Activated CD8-positive, alpha-beta memory T cell treated with anti-CD3 and anti-CD28 coated beads, Interleukin-2, amount 50 U/mL, for 24 hours (primary cell): Measurements from ENCODE around the gene CALCR.

Source experiments
- DNase-seq: peaks from one replicate; pipeline ENCODE4 v3.0.0-alpha.2; 2020; ENCODE audit errors: extremely low read depth

Gene CALCR

GRCh38 chr7:93448176-93448575 is 126.3 kb downstream of the CALCR start:
- DNase-seq, result no peak

DNA sequence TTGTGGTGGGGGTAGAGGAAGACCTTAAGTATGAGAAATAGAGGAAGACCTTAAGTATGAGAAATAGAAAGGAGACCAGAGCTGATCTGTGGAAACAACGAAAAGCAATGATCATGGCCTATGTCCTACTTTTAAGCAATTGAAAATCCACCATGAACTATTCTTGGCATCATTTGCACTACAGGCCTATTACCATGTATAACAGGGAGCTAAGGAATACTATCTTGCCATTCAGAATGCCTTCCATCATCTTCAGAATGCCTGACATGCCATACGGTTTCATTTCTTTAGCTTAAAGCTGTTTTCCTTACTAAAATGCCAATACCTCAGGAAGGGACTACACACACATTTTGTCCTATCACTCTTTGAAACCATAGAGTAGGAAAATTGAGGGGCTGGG is 127.0 kb downstream of the CALCR start:
- no peak for DNase-seq

GRCh38 chr7:93442478-93443224 is 131.9 kb downstream of the CALCR start:
- no peak for DNase-seq

GRCh38 chr7:93435791-93436190 is 138.7 kb downstream of the CALCR start:
- no peak for DNase-seq

GRCh38 chr7:93432130-93432529 is 142.4 kb downstream of the CALCR start:
- no peak for DNase-seq

- no peak for DNase-seq
Measured at GRCh38 chr7:93430917-93431588, 143.5 kb downstream of the CALCR start.

DNA sequence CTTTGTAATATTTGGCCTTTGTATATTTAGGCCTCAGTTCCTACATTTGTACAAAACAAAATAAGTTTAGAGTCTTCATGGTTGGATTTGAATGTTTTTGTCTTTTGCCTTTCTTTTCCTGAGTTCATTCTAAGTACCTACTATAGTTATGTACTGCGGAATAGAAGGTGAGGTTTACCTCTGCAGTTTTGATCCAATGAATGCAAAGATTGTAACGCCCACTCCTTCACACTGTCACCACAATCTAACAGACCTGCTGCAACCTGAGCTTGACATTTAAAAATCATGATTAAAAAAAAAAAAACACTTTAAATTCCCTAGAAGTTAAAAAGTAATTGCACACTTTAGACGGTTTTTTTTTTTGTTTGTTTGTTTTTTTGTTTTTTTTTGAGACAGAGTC is 145.0 kb downstream of the CALCR start:
- DNase-seq, result no peak

GRCh38 chr7:93427107-93427506 is 147.4 kb downstream of the CALCR start:
- no peak for DNase-seq

DNA sequence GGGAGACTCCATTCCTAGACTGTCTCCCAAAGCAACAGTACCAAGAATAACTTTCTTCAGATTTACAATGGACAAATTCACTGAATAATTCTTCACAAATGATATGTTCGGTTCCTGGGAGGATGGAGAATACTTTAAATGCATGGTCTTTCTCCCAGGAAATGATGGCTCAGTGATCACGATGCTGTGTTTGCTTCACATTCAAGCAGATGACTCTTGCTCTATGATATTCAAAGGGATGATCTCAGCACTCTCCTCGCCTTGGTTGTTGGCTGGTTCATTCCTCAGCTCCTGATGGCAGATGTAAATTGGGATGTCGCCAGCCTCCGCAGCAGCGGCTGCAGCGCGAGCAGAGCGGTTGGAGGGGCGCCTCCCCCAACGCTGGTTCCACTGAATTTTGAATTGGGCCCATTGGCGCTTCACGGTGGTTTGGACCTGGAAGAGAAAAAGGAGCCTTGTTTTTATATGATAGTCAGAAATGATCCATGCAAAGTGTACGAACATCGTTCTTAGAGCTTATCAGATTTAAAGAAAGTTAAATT is 148.3 kb downstream of the CALCR start:
- no peak for DNase-seq

DNA sequence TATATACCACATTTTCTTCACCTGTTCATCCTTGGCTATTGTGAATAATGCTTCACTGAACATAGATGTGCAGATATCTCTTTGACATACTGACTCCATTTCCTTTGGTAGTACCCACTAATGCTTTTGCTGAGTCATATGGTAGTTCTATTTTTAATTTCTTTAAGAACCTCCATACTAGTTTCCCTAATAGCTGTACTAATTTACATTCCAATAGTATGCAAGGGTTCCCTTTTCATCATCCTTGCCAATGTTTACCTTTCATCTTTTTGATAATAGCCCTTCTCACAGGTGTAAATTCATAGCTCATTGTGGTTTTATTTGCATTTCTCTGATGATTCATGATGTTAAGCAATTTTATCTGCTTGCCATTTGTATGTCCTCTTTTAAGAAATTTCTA is 159.9 kb downstream of the CALCR start:
- DNase-seq, result no peak

DNA sequence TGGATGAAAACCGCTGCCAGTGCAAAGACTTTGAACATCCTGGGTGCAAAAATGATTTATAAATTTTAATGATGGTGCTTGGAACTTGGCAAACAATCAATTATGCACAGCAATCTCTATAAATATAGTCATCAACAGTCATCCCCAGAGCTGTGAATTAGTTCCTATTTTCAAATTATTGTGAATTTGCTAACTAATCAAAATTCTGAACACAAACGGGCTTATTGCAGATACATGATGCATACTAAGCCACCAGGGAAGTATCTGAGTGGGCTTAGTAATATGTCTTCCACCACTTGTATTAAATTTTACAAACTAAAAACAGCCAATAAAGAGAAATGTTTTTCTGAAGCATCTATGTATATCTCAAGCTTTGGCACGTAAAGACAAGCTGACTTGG is 165.2 kb downstream of the CALCR start:
- no peak for DNase-seq

- DNase-seq, result no peak
Measured at GRCh38 chr7:93407239-93407638, 167.3 kb downstream of the CALCR start.

GRCh38 chr7:93402944-93403343 is 171.6 kb downstream of the CALCR start:
- DNase-seq, result no peak

GRCh38 chr7:93399642-93400041 is 174.9 kb downstream of the CALCR start:
- no peak for DNase-seq

DNA sequence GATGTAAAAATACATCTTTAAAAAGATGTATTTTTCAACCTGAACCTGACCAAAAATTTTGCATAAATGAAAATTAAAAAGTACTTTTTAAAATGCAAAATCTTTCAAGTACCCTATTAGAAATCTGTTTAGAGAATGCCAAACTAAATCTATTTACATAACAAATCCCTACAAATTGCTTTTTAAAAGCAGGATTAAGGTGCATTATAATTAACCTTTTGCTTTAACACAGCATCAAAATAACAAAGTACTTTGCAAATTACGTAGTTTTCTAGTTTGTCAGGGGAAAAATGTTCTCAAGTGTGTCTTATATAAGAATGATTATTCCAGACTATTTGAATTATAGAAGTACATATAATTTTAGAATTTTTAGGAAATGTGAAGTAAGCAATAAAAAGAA is 181.5 kb downstream of the CALCR start:
- no peak for DNase-seq

DNA sequence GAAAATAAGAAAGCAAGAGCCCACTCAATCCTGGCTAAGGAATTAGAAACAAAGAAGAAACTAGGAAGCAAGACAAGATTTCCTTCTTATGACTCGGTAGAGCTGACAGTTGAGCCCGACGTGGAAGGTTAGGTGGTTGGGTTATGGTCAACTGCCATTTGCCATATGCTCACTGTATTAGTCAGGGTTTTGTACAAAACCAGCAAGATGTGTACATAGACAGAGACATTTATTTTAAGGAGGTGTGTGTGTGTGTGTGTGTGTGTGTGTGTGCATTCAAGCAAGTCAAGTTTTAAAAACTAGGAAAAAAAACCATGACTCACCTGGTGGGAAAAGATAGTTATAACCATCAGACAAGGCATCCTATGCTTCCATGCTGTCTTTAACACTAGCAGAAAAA is 183.9 kb downstream of the CALCR start:
- no peak for DNase-seq

GRCh38 chr7:93382362-93382761 is 192.2 kb downstream of the CALCR start:
- no peak for DNase-seq

DNA sequence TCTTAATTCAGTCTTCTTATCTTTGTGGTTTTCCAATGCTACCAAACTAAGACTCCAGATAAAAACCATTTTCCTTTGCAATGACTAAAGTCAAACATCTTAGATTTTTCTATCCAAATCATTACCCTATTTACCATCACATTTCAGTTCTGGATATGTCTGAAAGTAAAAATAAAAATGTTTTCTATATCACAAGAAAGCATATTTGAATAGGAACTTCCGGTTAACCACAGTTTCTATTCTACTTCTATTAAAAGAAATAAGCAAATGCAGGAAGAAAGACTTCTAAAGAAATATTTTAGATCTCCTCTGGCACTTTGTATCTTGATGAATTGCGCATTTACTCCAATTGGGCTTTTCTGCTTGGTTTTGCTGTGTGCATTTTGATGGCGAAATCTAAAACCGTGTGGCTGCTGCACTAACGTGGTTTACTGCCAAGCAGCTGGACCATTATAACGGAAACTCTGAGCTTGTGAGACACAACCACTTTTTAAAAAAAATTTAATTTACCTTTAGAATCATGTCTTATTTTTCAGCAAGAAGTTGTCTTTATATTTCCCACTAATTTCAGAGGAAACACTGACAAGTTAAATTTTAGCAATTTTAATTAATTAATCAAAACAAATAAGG is 196.3 kb downstream of the CALCR start:
- no peak for DNase-seq

GRCh38 chr7:93375603-93376002 is 198.9 kb downstream of the CALCR start:
- DNase-seq, result no peak
